NB4 (cell line): Measurements from ENCODE around the gene HIGD1A.

Source experiments
- DNase-seq: peaks from one replicate; pipeline ENCODE4 v3.0.0; 2010; ENCODE audit warnings: low read depth
- H3K4me3 ChIP-seq: one replicate; pipeline ENCODE4 v1.5.1; 2011; ENCODE audit warnings: mild to moderate bottlenecking, low read depth, low read length, moderate library complexity
- MAX ChIP-seq: IDR thresholded peaks from 2 replicates; pipeline ENCODE4 v1.6.1; 2011; ENCODE audit warnings: low read depth, low read length
- MYC ChIP-seq: IDR thresholded peaks from 2 replicates; pipeline ENCODE4 v1.6.1; 2011; ENCODE audit warnings: low read depth, low read length
- POLR2A ChIP-seq: IDR thresholded peaks from 2 replicates; pipeline ENCODE4 v1.6.1; 2011; ENCODE audit warnings: mild to moderate bottlenecking; ENCODE audit not compliant: insufficient read length; ENCODE audit errors: extremely low read depth
- TF ChIP-seq, protein P1 (sequence below): IDR thresholded peaks from one replicate; pipeline ENCODE4 v1.5.1; 2012; ENCODE audit warnings: low read depth, low read length

HIGD1A gene

GRCh38 chr3:42799376-42799775, 4.9 kb downstream of the HIGD1A start:
- DNase-seq, result no peak
- H3K4me3 ChIP-seq, result no peak overlapping the region

GRCh38 chr3:42796332-42796885, 7.9 kb downstream of the HIGD1A start:
- TF ChIP-seq MAX, result no peak
- TF ChIP-seq, protein P1, sequence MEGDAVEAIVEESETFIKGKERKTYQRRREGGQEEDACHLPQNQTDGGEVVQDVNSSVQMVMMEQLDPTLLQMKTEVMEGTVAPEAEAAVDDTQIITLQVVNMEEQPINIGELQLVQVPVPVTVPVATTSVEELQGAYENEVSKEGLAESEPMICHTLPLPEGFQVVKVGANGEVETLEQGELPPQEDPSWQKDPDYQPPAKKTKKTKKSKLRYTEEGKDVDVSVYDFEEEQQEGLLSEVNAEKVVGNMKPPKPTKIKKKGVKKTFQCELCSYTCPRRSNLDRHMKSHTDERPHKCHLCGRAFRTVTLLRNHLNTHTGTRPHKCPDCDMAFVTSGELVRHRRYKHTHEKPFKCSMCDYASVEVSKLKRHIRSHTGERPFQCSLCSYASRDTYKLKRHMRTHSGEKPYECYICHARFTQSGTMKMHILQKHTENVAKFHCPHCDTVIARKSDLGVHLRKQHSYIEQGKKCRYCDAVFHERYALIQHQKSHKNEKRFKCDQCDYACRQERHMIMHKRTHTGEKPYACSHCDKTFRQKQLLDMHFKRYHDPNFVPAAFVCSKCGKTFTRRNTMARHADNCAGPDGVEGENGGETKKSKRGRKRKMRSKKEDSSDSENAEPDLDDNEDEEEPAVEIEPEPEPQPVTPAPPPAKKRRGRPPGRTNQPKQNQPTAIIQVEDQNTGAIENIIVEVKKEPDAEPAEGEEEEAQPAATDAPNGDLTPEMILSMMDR, result no peak
- no peak for TF ChIP-seq MYC
- no peak for TF ChIP-seq POLR2A
- H3K4me3 ChIP-seq, result no peak overlapping the region
- no peak for DNase-seq

More at GRCh38 chr3:42799376-42799775, 4.9 kb downstream of the HIGD1A start:
- no peak for TF ChIP-seq MAX
- no peak for TF ChIP-seq MYC
- TF ChIP-seq, protein P1, result no peak
- TF ChIP-seq POLR2A, result no peak

- DNase-seq, result no peak
- TF ChIP-seq MAX (no peak), POLR2A (no peak), MYC (no peak)
- TF ChIP-seq, protein P1, result no peak
- no peak overlapping the region for H3K4me3 ChIP-seq
Observed at GRCh38 chr3:42795621-42796181, 8.6 kb downstream of the HIGD1A start.

GRCh38 chr3:42790714-42791229, 13.5 kb downstream of the HIGD1A start:
- H3K4me3 ChIP-seq, result no peak overlapping the region
- no peak for TF ChIP-seq MYC
- DNase-seq, result no peak

- TF ChIP-seq MAX (no peak), MYC (no peak), POLR2A (no peak)
- TF ChIP-seq, protein P1, result no peak
- no peak overlapping the region for H3K4me3 ChIP-seq
- no peak for DNase-seq
Observed at GRCh38 chr3:42786631-42787030, 17.7 kb downstream of the HIGD1A start.

- H3K4me3 ChIP-seq, result no peak overlapping the region
- DNase-seq, result no peak
- TF ChIP-seq POLR2A, result no peak
- TF ChIP-seq, protein P1, result no peak
Observed at GRCh38 chr3:42786212-42786611, 18.1 kb downstream of the HIGD1A start.
